H1 (cell line): ENCODE data around the gene ANKRD11. TPM values are rescaled to one million over a fixed set of nuclear protein-coding genes. Genes with fewer than 3 reads are reported as not detected.

ENCODE experiments used
- CTCF ChIA-PET: fragments of 300-600 bp; sonication (Branson Sonifier 250); formaldehyde crosslinking; loops from one replicate; lab custom pipeline; 2021; ENCODE audit not compliant: partially characterized antibody; lab: Charles Lee
- POLR2A ChIA-PET: fragments of 300-600 bp; sonication (Branson Sonifier 250); formaldehyde crosslinking; loops from one replicate; lab custom pipeline; 2021; ENCODE audit warnings: inconsistent platforms; ENCODE audit not compliant: partially characterized antibody; lab: Charles Lee
- DNase-seq, 2 experiments: peaks; one replicate each; pipeline versions ENCODE4 v3.0.0 to v3.0.0-alpha.2; 2010 to 2022; ENCODE audit warnings: low spot score in 2 of 2, low read depth in 1 of 2, mixed read lengths in 1 of 2
- FAIRE-seq: peaks from 2 replicates; lab custom pipeline; 2011; peaks lifted over from hg19 to GRCh38; lab: Jason Lieb, UNC
- H2AFZ ChIP-seq: 2 replicates; pipeline ENCODE4 v1.8.1; 2012; ENCODE audit warnings: low read length, inconsistent platforms
- H2AK5ac ChIP-seq: 2 replicates; pipeline ENCODE4 v1.6.1; 2013; ENCODE audit warnings: low read depth, low read length
- H2BK120ac ChIP-seq: replicated peaks from 2 replicates; pipeline ENCODE3; 2013; ENCODE audit warnings: low read depth, low read length, inconsistent platforms
- H2BK12ac ChIP-seq: 2 replicates; pipeline ENCODE4 v1.6.1; 2013; ENCODE audit warnings: low read depth, low read length
- H2BK15ac ChIP-seq: 2 replicates; pipeline ENCODE4 v1.6.1; 2013; ENCODE audit warnings: low read length
- H2BK20ac ChIP-seq: 2 replicates; pipeline ENCODE4 v1.6.1; 2013; ENCODE audit warnings: low read length
- H2BK5ac ChIP-seq: 2 replicates; pipeline ENCODE4 v1.6.1; 2013; ENCODE audit warnings: low read depth, low read length
- H3K14ac ChIP-seq: 2 replicates; pipeline ENCODE4 v1.6.1; 2013; ENCODE audit warnings: inconsistent platforms; ENCODE audit not compliant: insufficient read length
- H3K18ac ChIP-seq: 2 replicates; pipeline ENCODE4 v1.6.1; 2013; ENCODE audit warnings: low read length; ENCODE audit errors: extremely low read depth
- H3K23ac ChIP-seq: 2 replicates; pipeline ENCODE4 v1.6.1; 2013; ENCODE audit warnings: inconsistent platforms; ENCODE audit not compliant: insufficient read length
- H3K23me2 ChIP-seq: 2 replicates; pipeline ENCODE4 v1.6.1; 2013; ENCODE audit warnings: low read depth, low read length
- H3K27ac ChIP-seq: 2 replicates; pipeline ENCODE4 v1.6.1; 2011; ENCODE audit warnings: low read depth, low read length, inconsistent platforms
- H3K27me3 ChIP-seq, 4 experiments: replicated peaks in 1 of 4; 1 replicate in 1 of 4; 2 replicates in 3 of 4; pipeline versions ENCODE4 v1.6.1 to v1.8.1; 2011 to 2013; ENCODE audit warnings: low read length in 3 of 4, mild to moderate bottlenecking in 3 of 4, inconsistent platforms in 2 of 4, mixed read lengths in 2 of 4, moderate library complexity in 1 of 4; ENCODE audit not compliant: control insufficient read depth in 3 of 4, insufficient read depth in 3 of 4; ENCODE audit errors: extremely low read depth in 1 of 4
- H3K36me3 ChIP-seq, 4 experiments: 2 replicates each; pipeline versions ENCODE4 v1.6.1 to v1.8.1; 2011 to 2013; ENCODE audit warnings: mild to moderate bottlenecking in 4 of 4, low read length in 3 of 4, moderate library complexity in 2 of 4, control low read depth in 1 of 4, inconsistent platforms in 1 of 4; ENCODE audit not compliant: insufficient read depth in 4 of 4, control insufficient read depth in 2 of 4
- H3K4ac ChIP-seq: replicated peaks from 2 replicates; pipeline ENCODE3; 2013; ENCODE audit warnings: low read length, low read depth, mixed read lengths, inconsistent platforms; ENCODE audit not compliant: insufficient read length
- H3K4me1 ChIP-seq, 4 experiments: replicated peaks in 1 of 4; 1 replicate in 1 of 4; 2 replicates in 3 of 4; pipeline versions ENCODE4 v1.6.1 to v1.8.1; 2011 to 2013; ENCODE audit warnings: low read length in 3 of 4, inconsistent platforms in 2 of 4, mixed read lengths in 1 of 4; ENCODE audit not compliant: insufficient read depth in 4 of 4, control insufficient read depth in 3 of 4
- H3K4me2 ChIP-seq, 2 experiments: 2 replicates each; pipeline versions ENCODE4 v1.6.1 to v1.8.1; 2011 to 2013; ENCODE audit warnings: low read depth in 2 of 2, low read length in 2 of 2, control low read depth in 1 of 2, inconsistent platforms in 1 of 2, mild to moderate bottlenecking in 1 of 2; ENCODE audit not compliant: insufficient read depth in 1 of 2
- H3K4me3 ChIP-seq, 4 experiments: fragments of 200-600, 300-600 bp in 1 of 4; sonication (generic), shearing (Covaris generic), sonication (Bioruptor Twin) in 1 of 4; 2 replicates each; pipeline versions ENCODE4 v1.5.1 to v1.8.1; 2011 to 2016; ENCODE audit warnings: low read length in 4 of 4, low read depth in 3 of 4, control low read depth in 2 of 4, inconsistent platforms in 2 of 4, mild to moderate bottlenecking in 2 of 4, mixed read lengths in 1 of 4, moderate library complexity in 1 of 4; ENCODE audit not compliant: insufficient read depth in 2 of 4; ENCODE audit errors: extremely low read depth in 1 of 4
- H3K56ac ChIP-seq: replicated peaks from 2 replicates; pipeline ENCODE3; 2013; ENCODE audit warnings: low read depth, mild to moderate bottlenecking, mixed read lengths, low read length, inconsistent platforms; ENCODE audit not compliant: insufficient read length
- H3K79me1 ChIP-seq: 2 replicates; pipeline ENCODE4 v1.6.1; 2013; ENCODE audit warnings: low read depth, low read length, control low read depth
- H3K79me2 ChIP-seq, 2 experiments: 2 replicates each; pipeline versions ENCODE4 v1.6.1 to v1.8.1; 2012 to 2013; ENCODE audit warnings: low read length in 2 of 2, mild to moderate bottlenecking in 2 of 2, inconsistent platforms in 1 of 2; ENCODE audit not compliant: insufficient read depth in 2 of 2, control insufficient read depth in 1 of 2
- H3K9ac ChIP-seq, 4 experiments: replicated peaks in 1 of 4; 1 replicate in 1 of 4; 2 replicates in 3 of 4; pipeline versions ENCODE4 v1.6.1 to v1.8.1; 2011 to 2013; ENCODE audit warnings: low read depth in 3 of 4, low read length in 3 of 4, control low read depth in 2 of 4, mild to moderate bottlenecking in 2 of 4, moderate library complexity in 2 of 4, inconsistent platforms in 1 of 4; ENCODE audit errors: extremely low read depth in 1 of 4
- H3K9me3 ChIP-seq, 2 experiments: 2 replicates each; pipeline versions ENCODE4 v1.6.1 to v1.8.1; 2012 to 2013; ENCODE audit warnings: mild to moderate bottlenecking in 2 of 2, moderate library complexity in 2 of 2, control low read depth in 1 of 2, inconsistent platforms in 1 of 2, low read depth in 1 of 2, low read length in 1 of 2, mixed read lengths in 1 of 2; ENCODE audit not compliant: insufficient read depth in 2 of 2
- H4K20me1 ChIP-seq, 2 experiments: replicated peaks in 1 of 2; 2 replicates each; pipeline versions ENCODE3 to v1.8.1; 2011 to 2013; ENCODE audit warnings: inconsistent platforms in 2 of 2, low read length in 2 of 2, mild to moderate bottlenecking in 1 of 2; ENCODE audit not compliant: insufficient read depth in 2 of 2, control insufficient read depth in 1 of 2
- H4K5ac ChIP-seq: 2 replicates; pipeline ENCODE4 v1.6.1; 2013; ENCODE audit warnings: low read length, low read depth, mixed read lengths, inconsistent platforms; ENCODE audit not compliant: insufficient read length
- H4K8ac ChIP-seq: 2 replicates; pipeline ENCODE4 v1.8.0; 2013; ENCODE audit warnings: mild to moderate bottlenecking, moderate library complexity, low read length, inconsistent platforms; ENCODE audit not compliant: insufficient read depth; ENCODE audit errors: extremely low read depth
- H4K91ac ChIP-seq: replicated peaks from 2 replicates; pipeline ENCODE3; 2013; ENCODE audit warnings: low read length, mixed read lengths, inconsistent platforms; ENCODE audit not compliant: insufficient read length
- ATF2 ChIP-seq: IDR thresholded peaks from 2 replicates; pipeline ENCODE4 v1.6.1; 2012; ENCODE audit warnings: low read length, inconsistent platforms
- E2F6 ChIP-seq: IDR thresholded peaks from 2 replicates; pipeline ENCODE4 v1.6.1; 2012; ENCODE audit warnings: inconsistent platforms
- EGR1 ChIP-seq: IDR thresholded peaks from 2 replicates; pipeline ENCODE4 v1.6.1; 2011; ENCODE audit warnings: low read depth, low read length, borderline replicate concordance
- EZH2 ChIP-seq: fragments of 200-600 bp; sonication (generic); IDR thresholded peaks from 2 replicates; pipeline ENCODE4 v1.7.1; 2012; ENCODE audit warnings: low read depth, mild to moderate bottlenecking, moderate library complexity, low read length, inconsistent platforms; ENCODE audit not compliant: severe bottlenecking
- HDAC2 ChIP-seq, 2 experiments: fragments of 300-600 bp in 1 of 2; sonication (generic) in 1 of 2; IDR thresholded peaks; 2 replicates each; pipeline ENCODE4 v1.6.1; 2011 to 2012; ENCODE audit warnings: low read depth in 2 of 2, low read length in 2 of 2, mild to moderate bottlenecking in 2 of 2, moderate library complexity in 2 of 2, borderline replicate concordance in 1 of 2, inconsistent platforms in 1 of 2
- JUND ChIP-seq: IDR thresholded peaks from 2 replicates; pipeline ENCODE4 v1.6.1; 2011; ENCODE audit warnings: mild to moderate bottlenecking, improper control_type of control experiment, low read length
- KDM4A ChIP-seq: IDR thresholded peaks from one replicate; pipeline ENCODE4 v1.7.1; 2012; ENCODE audit warnings: low read depth, mild to moderate bottlenecking, moderate library complexity, low read length, inconsistent platforms; ENCODE audit not compliant: severe bottlenecking
- PHF8 ChIP-seq: fragments of 200-600 bp; sonication (generic); conservative IDR thresholded peaks from 2 replicates; pipeline ENCODE4 v1.7.1; 2012; ENCODE audit warnings: low read depth, mild to moderate bottlenecking, inconsistent platforms, low read length, moderate library complexity
- RBBP5 ChIP-seq: IDR thresholded peaks from 2 replicates; pipeline ENCODE4 v1.7.1; 2012; ENCODE audit warnings: low read depth, mild to moderate bottlenecking, inconsistent platforms, low read length, moderate library complexity, borderline replicate concordance
- SP1 ChIP-seq: IDR thresholded peaks from 2 replicates; pipeline ENCODE4 v1.6.1; 2011; ENCODE audit warnings: low read depth, low read length
- SP2 ChIP-seq: IDR thresholded peaks from 2 replicates; pipeline ENCODE4 v1.6.1; 2012; ENCODE audit warnings: mild to moderate bottlenecking, low read length, inconsistent platforms
- WGBS, 2 experiments: shearing (Covaris generic) in 1 of 2; methylation state at CpG; one replicate each; pipeline versions ENCODE4 v1.1.6 to v1.1.7; 2013 to 2015; ENCODE audit warnings: low lambda C conversion rate in 2 of 2, mixed read lengths in 2 of 2, inconsistent platforms in 1 of 2, low coverage in 1 of 2, missing lambda C conversion rate in 1 of 2; ENCODE audit not compliant: insufficient replicate concordance in 2 of 2, insufficient coverage in 1 of 2, insufficient read length in 1 of 2; ENCODE audit errors: extremely low coverage in 1 of 2, missing lambda C conversion rate in 1 of 2; 5-methylcytosine and 5-hydroxymethylcytosine counted together
- polyA plus RNA-seq, 7 experiments: library from polyadenylated mRNA; depleted of rRNA in 3 of 7; stranded (reverse) in 5 of 7; unstranded in 2 of 7; fragments of >200 nt in 5 of 7; fragments of 200-250 nt in 2 of 7; gene quantifications; 1 replicate in 5 of 7; 2 replicates in 1 of 7; 4 replicates in 1 of 7; pipeline versions ENCODE4 v1.2.1 to v1.2.3, GENCODE V29; 2011 to 2013; ENCODE audit warnings: missing spikeins in 2 of 7, mixed read lengths in 2 of 7
- total RNA-seq: library from RNA; stranded (reverse); fragmentation: NEBNext Ultra II Directional; extraction: Animal tissue kit (Norgen Biotek cat#: 25700); gene quantifications from 2 replicates; pipeline ENCODE4 v1.2.1, GENCODE V29; 2021

Gene ANKRD11
- total and polyA plus RNA-seq, 2 of the 8 experiments (the other 6 are each of a cell fraction or from before 2014, with no cell fraction given) = 46.5 to 142 TPM

- Histone ChIP-seq H2BK20ac (no peak overlapping the region), H4K5ac (no peak overlapping the region), H4K20me1 (peaks cover 44 to 46% of the 10 kb centered on the region in 2 experiments), H3K36me3 (no peaks in the 10 kb centered on the region), H2AFZ (no peak overlapping the region), H3K79me2 (peaks cover 19 to 99% of the 10 kb centered on the region in 2 experiments), H3K27me3 (no peaks in the 10 kb centered on the region), H3K4ac (no peak overlapping the region), H3K27ac (no peak overlapping the region), H2BK15ac (no peak overlapping the region), H3K9ac (no peak overlapping the region), H3K56ac (no peak overlapping the region), H3K18ac (no peak overlapping the region), H2BK120ac (no peak overlapping the region), H2BK5ac (no peak overlapping the region), H2AK5ac (no peak overlapping the region), H3K23me2 (no peaks in the 10 kb centered on the region), H3K9me3 (no peaks in the 10 kb centered on the region), H4K8ac (no peak overlapping the region), H3K79me1 (peaks cover 39% of the 10 kb centered on the region), H3K4me3 (no peak overlapping the region), H3K4me2 (no peak overlapping the region), H3K14ac (no peak overlapping the region), H3K23ac (no peak overlapping the region), H2BK12ac (no peak overlapping the region), H4K91ac (no peak overlapping the region), H3K4me1 (peaks cover 0 to 10% (median 3%) of the 10 kb centered on the region in 4 experiments; a peak in 5 of 7 replicates)
- ChIA-PET POLR2A (interaction anchor here (2.0 kb wide), 1 partner anchor 9 kb away, joined by 4 read pairs; no protein-coding TSS in a partner anchor), CTCF (interaction anchor here (1.2 to 1.7 kb wide), 2 partner anchors 11 to 21 kb away, joined by 3 to 4 read pairs; no protein-coding TSS in a partner anchor)
- FAIRE-seq = no peak
- 77% methylated on average over 7 of the region's 7 CpGs; no CpG with 5 or more reads in 1 of the 2 experiments for WGBS, 2 experiments
- no peak for DNase-seq
- no peak for TF ChIP-seq KDM4A
- TF ChIP-seq E2F6 = no peak
- TF ChIP-seq HDAC2 (IDR thresholded peaks at IDR 0.05; ENCODE audit: borderline replicate concordance in 1 of 2, low read depth in 2 of 2, low read length in 2 of 2) = no peak
- TF ChIP-seq ATF2 = no peak
- TF ChIP-seq EZH2 = no peak
- TF ChIP-seq SP1 = no peak
- no peak for TF ChIP-seq EGR1
- no peak for TF ChIP-seq JUND
- TF ChIP-seq RBBP5 = no peak
- TF ChIP-seq PHF8 = no peak
- no peak for TF ChIP-seq SP2
Observed at GRCh38 chr16:89341279-89341678, 149.1 kb downstream of the ANKRD11 start.
